Activated CD4-positive, alpha-beta T cell treated with anti-CD3 and anti-CD28 coated beads, Interleukin-2, amount 10 ng/mL, durations not matched to agents 7 days and 5 days (primary cell): Measurements from ENCODE around the gene ZNF343. TPM values are rescaled to one million over a fixed set of nuclear protein-coding genes. Genes with fewer than 3 reads are reported as not detected.
"Not testable (repeated sequence)": the region's sequence is repeated elsewhere in the genome, so short reads cannot be mapped to it uniquely, and the experiment has no call there.

ENCODE experiments used
- CTCF ChIA-PET: fragments of 350-600 bp; sonication (Branson Sonifier 250); formaldehyde crosslinking; loops from one replicate; lab custom pipeline; 2021; ENCODE audit warnings: antibody characterized with exemption; lab: Charles Lee
- POLR2A ChIA-PET: fragments of 350-600 bp; sonication (Branson Sonifier 250); formaldehyde crosslinking; loops from one replicate; lab custom pipeline; 2021; ENCODE audit warnings: antibody characterized with exemption; lab: Charles Lee
- DNase-seq: peaks from one replicate; pipeline ENCODE4 v3.0.0-alpha.2; 2020
- H3K27ac Mint-ChIP-seq: one replicate; pipeline ENCODE4 v1.8.0; 2021; ENCODE audit warnings: mild to moderate bottlenecking, moderate library complexity, mixed read lengths
- H3K27me3 Mint-ChIP-seq: one replicate; pipeline ENCODE4 v1.8.0; 2021; ENCODE audit warnings: mixed read lengths
- H3K36me3 Mint-ChIP-seq: one replicate; pipeline ENCODE4 v1.8.0; 2021; ENCODE audit warnings: low read depth, mixed read lengths
- H3K4me1 Mint-ChIP-seq: one replicate; pipeline ENCODE4 v1.8.0; 2021; ENCODE audit warnings: mixed read lengths
- H3K4me3 Mint-ChIP-seq: one replicate; pipeline ENCODE4 v1.8.0; 2021; ENCODE audit warnings: mild to moderate bottlenecking, moderate library complexity, mixed read lengths
- H3K9me3 Mint-ChIP-seq: one replicate; pipeline ENCODE4 v1.8.0; 2021; ENCODE audit warnings: mixed read lengths
- total RNA-seq, 2 experiments: library from RNA; stranded (reverse); gene quantifications; one replicate each; pipeline ENCODE4 v1.2.3, GENCODE V29; 2021

ZNF343 gene
- total RNA-seq, 2 experiments from 2014 or later = 8.9 to 9.3 TPM

GRCh38 chr20:2518096-2518495, 9.4 kb upstream of the ZNF343 start:
- H3K27me3 Mint-ChIP-seq = peaks cover 26% of the 10 kb centered on the region
- POLR2A ChIA-PET = no interaction called here

GRCh38 chr20:2516399-2516798, 7.7 kb upstream of the ZNF343 start:
- Mint-ChIP-seq H3K27ac (no peak overlapping the region), H3K27me3 (peaks cover 35% of the 10 kb centered on the region), H3K9me3 (no peaks in the 10 kb centered on the region), H3K36me3 (no peaks in the 10 kb centered on the region), H3K4me1 (peaks cover 6% of the 10 kb centered on the region), H3K4me3 (no peak overlapping the region)
- CTCF ChIA-PET = no interaction called here
- no peak for DNase-seq
- POLR2A ChIA-PET = no interaction called here

More at GRCh38 chr20:2518096-2518495, 9.4 kb upstream of the ZNF343 start:
- DNase-seq = no peak
- no peaks in the 10 kb centered on the region for H3K9me3 Mint-ChIP-seq
- H3K4me1 Mint-ChIP-seq = peaks cover 14% of the 10 kb centered on the region
- no peaks in the 10 kb centered on the region for H3K36me3 Mint-ChIP-seq
- H3K4me3 Mint-ChIP-seq = no peak overlapping the region
- H3K27ac Mint-ChIP-seq = no peak overlapping the region
- CTCF ChIA-PET = no interaction called here

- ChIA-PET CTCF (interaction anchor here (2.3 kb wide), 1 partner anchor 9 kb away, joined by 19 read pairs; no protein-coding TSS in a partner anchor), POLR2A (no interaction called here)
- no peak overlapping the region for H3K27ac Mint-ChIP-seq
- no peaks in the 10 kb centered on the region for H3K9me3 Mint-ChIP-seq
- no peaks in the 10 kb centered on the region for H3K4me1 Mint-ChIP-seq
- H3K4me3 Mint-ChIP-seq = no peak overlapping the region
- peaks cover 42% of the 10 kb centered on the region for H3K27me3 Mint-ChIP-seq
- H3K36me3 Mint-ChIP-seq = no peaks in the 10 kb centered on the region
- no peak for DNase-seq
These were observed 6.5 kb upstream of the ZNF343 start for GRCh38 chr20:2515203-2515602.

GRCh38 chr20:2509794-2510193, 1.1 kb upstream of the ZNF343 start:
- H3K27ac Mint-ChIP-seq = no peak overlapping the region
- no peaks in the 10 kb centered on the region for H3K9me3 Mint-ChIP-seq
- ChIA-PET POLR2A (interaction anchor here (1.0 kb wide), 1 partner anchor 39 kb away, joined by 3 read pairs; the partner anchor contains the start of gene SNRPB), CTCF (interaction anchor here (1.8 to 3.7 kb wide), 2 partner anchors 11 to 14 kb away, joined by 9 to 35 read pairs; no protein-coding TSS in a partner anchor)
- H3K4me3 Mint-ChIP-seq = peak overlapping the region; percentile 30
- H3K4me1 Mint-ChIP-seq = peaks cover 21% of the 10 kb centered on the region
- no peaks in the 10 kb centered on the region for H3K36me3 Mint-ChIP-seq
- peaks cover 31% of the 10 kb centered on the region for H3K27me3 Mint-ChIP-seq
- DNase-seq = no peak

- Mint-ChIP-seq H3K27ac (peak overlapping the region; percentile 99), H3K27me3 (peaks cover 30% of the 10 kb centered on the region), H3K9me3 (no peaks in the 10 kb centered on the region), H3K36me3 (no peaks in the 10 kb centered on the region), H3K4me1 (peaks cover 21% of the 10 kb centered on the region), H3K4me3 (peak overlapping the region; percentile 99)
- POLR2A ChIA-PET = interaction anchor here (0.7 to 1.0 kb wide), 2 partner anchors 39 to 546 kb away, joined by 3 read pairs; partner anchors contain the start of gene SNRPB
- CTCF ChIA-PET = interaction anchor here (1.8 to 3.7 kb wide), 2 partner anchors 12 to 15 kb away, joined by 9 to 35 read pairs; no protein-coding TSS in a partner anchor
- no peak for DNase-seq
These were observed 710 bp upstream of the ZNF343 start for GRCh38 chr20:2509468-2509781.

GRCh38 chr20:2507875-2508630, 662 bp downstream of the ZNF343 start:
- ChIA-PET CTCF (interaction anchor here (0.7 to 3.7 kb wide), 5 partner anchors 13 to 1411 kb away, joined by 3 to 35 read pairs (median 3); no protein-coding TSS in a partner anchor), POLR2A (no interaction called here)
- Mint-ChIP-seq H3K27me3 (peaks cover 18% of the 10 kb centered on the region), H3K27ac (peak overlapping the region; percentile 99), H3K4me3 (peak overlapping the region; percentile 99), H3K9me3 (no peaks in the 10 kb centered on the region), H3K36me3 (no peaks in the 10 kb centered on the region), H3K4me1 (peaks cover 22% of the 10 kb centered on the region)
- no peak for DNase-seq

- H3K9me3 Mint-ChIP-seq = no peaks in the 10 kb centered on the region
- H3K4me1 Mint-ChIP-seq = peaks cover 25% of the 10 kb centered on the region
- CTCF ChIA-PET = interaction anchor here (0.6 to 3.7 kb wide), 7 partner anchors 14 to 1411 kb away, joined by 3 to 35 read pairs (median 3); no protein-coding TSS in a partner anchor
- peak overlapping the region; percentile 99 for H3K27ac Mint-ChIP-seq
- H3K36me3 Mint-ChIP-seq = no peaks in the 10 kb centered on the region
- peaks cover 16% of the 10 kb centered on the region for H3K27me3 Mint-ChIP-seq
- DNase-seq = no peak
- H3K4me3 Mint-ChIP-seq = peak overlapping the region; percentile 99
- POLR2A ChIA-PET = no interaction called here
These were observed 1.3 kb downstream of the ZNF343 start for GRCh38 chr20:2507464-2507863.

GRCh38 chr20:2506426-2506825, 2.3 kb downstream of the ZNF343 start:
- CTCF ChIA-PET = interaction anchor here (1.7 kb wide), 1 partner anchor 18 kb away, joined by 8 read pairs; no protein-coding TSS in a partner anchor
- DNase-seq, H3K36me3 Mint-ChIP-seq, H3K27me3 Mint-ChIP-seq, H3K4me3 Mint-ChIP-seq, H3K27ac Mint-ChIP-seq, H3K9me3 Mint-ChIP-seq, POLR2A ChIA-PET: not testable (repeated sequence)
- H3K4me1 Mint-ChIP-seq = peaks cover 25% of the 10 kb centered on the region

GRCh38 chr20:2504803-2505202, 3.9 kb downstream of the ZNF343 start:
- H3K27ac Mint-ChIP-seq, H3K9me3 Mint-ChIP-seq, H3K27me3 Mint-ChIP-seq, H3K4me3 Mint-ChIP-seq, H3K36me3 Mint-ChIP-seq, POLR2A ChIA-PET, DNase-seq, CTCF ChIA-PET: not testable (repeated sequence)
- peaks cover 24% of the 10 kb centered on the region for H3K4me1 Mint-ChIP-seq

- CTCF ChIA-PET, H3K27ac Mint-ChIP-seq, H3K4me3 Mint-ChIP-seq, H3K27me3 Mint-ChIP-seq, H3K9me3 Mint-ChIP-seq, POLR2A ChIA-PET, DNase-seq: not testable (repeated sequence)
- Mint-ChIP-seq H3K4me1 (peaks cover 12% of the 10 kb centered on the region), H3K36me3 (peaks cover 14% of the 10 kb centered on the region)
These were observed 5.8 kb downstream of the ZNF343 start for GRCh38 chr20:2502808-2503384.

GRCh38 chr20:2485661-2486060, 23.1 kb downstream of the ZNF343 start:
- Mint-ChIP-seq H3K27me3 (no peaks in the 10 kb centered on the region), H3K4me3 (no peak overlapping the region), H3K9me3 (peaks cover 3% of the 10 kb centered on the region), H3K27ac (no peak overlapping the region), H3K4me1 (no peaks in the 10 kb centered on the region), H3K36me3 (peaks cover 31% of the 10 kb centered on the region)
- POLR2A ChIA-PET = no interaction called here
- no peak for DNase-seq
- CTCF ChIA-PET = no interaction called here

GRCh38 chr20:2485080-2485479, 23.6 kb downstream of the ZNF343 start:
- ChIA-PET CTCF (no interaction called here), POLR2A (no interaction called here)
- no peaks in the 10 kb centered on the region for H3K4me1 Mint-ChIP-seq
- no peak overlapping the region for H3K4me3 Mint-ChIP-seq
- H3K27ac Mint-ChIP-seq = no peak overlapping the region
- no peak for DNase-seq
- H3K36me3 Mint-ChIP-seq = peaks cover 35% of the 10 kb centered on the region
- H3K27me3 Mint-ChIP-seq = no peaks in the 10 kb centered on the region
- H3K9me3 Mint-ChIP-seq = peaks cover 3% of the 10 kb centered on the region

- Mint-ChIP-seq H3K36me3 (peaks cover 35% of the 10 kb centered on the region), H3K27me3 (no peaks in the 10 kb centered on the region), H3K4me3 (no peak overlapping the region), H3K27ac (no peak overlapping the region), H3K4me1 (no peaks in the 10 kb centered on the region), H3K9me3 (peaks cover 3% of the 10 kb centered on the region)
- POLR2A ChIA-PET = no interaction called here
- CTCF ChIA-PET = no interaction called here
- DNase-seq = no peak
These were observed 25.2 kb downstream of the ZNF343 start for GRCh38 chr20:2483504-2483903.
